ENCODE data around the gene PSMA2. TPM values are rescaled to one million over a fixed set of nuclear protein-coding genes. Genes with fewer than 3 reads are reported as not detected.

PSMA2 gene
- total RNA-seq, 3 donors from 2014 or later: 52.1 to 69.9 (median 60.2) TPM

DNA sequence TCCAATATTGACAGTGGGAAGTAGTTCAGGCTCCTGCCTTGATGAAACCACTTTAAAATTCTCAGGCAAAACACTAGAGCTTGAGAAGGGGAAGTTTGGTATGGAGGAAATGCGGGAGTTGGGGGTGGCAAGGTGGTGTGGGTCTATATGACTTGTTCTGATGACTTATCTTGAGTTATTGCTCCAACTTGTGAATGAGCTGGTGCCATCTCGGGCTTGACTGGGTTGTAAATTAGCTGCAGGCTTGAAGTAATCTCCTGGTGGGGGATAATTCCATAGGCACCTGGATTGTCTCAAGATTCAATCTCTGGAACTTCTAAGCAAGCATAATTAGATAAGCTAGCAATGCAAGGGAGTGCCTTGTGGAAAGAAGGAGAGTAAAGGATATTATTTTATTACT is 29.2 kb upstream of the PSMA2 start:
- Histone ChIP-seq H3K36me3 (no peaks in the 10 kb centered on the region), H3K4me3 (no peak overlapping the region), H3K4me1 (no peaks in the 10 kb centered on the region), H3K27ac (no peak overlapping the region), H3K27me3 (no peaks in the 10 kb centered on the region), H3K9me3 (peaks cover 0 to 4% of the 10 kb centered on the region in 2 donors)
- no peak for DNase-seq (ENCODE audit: low spot score in 2 of 2)
- intact Hi-C loops (cut with DNase I; ENCODE audit: low total_unique reads): no loop called here
- TF ChIP-seq, protein P1, sequence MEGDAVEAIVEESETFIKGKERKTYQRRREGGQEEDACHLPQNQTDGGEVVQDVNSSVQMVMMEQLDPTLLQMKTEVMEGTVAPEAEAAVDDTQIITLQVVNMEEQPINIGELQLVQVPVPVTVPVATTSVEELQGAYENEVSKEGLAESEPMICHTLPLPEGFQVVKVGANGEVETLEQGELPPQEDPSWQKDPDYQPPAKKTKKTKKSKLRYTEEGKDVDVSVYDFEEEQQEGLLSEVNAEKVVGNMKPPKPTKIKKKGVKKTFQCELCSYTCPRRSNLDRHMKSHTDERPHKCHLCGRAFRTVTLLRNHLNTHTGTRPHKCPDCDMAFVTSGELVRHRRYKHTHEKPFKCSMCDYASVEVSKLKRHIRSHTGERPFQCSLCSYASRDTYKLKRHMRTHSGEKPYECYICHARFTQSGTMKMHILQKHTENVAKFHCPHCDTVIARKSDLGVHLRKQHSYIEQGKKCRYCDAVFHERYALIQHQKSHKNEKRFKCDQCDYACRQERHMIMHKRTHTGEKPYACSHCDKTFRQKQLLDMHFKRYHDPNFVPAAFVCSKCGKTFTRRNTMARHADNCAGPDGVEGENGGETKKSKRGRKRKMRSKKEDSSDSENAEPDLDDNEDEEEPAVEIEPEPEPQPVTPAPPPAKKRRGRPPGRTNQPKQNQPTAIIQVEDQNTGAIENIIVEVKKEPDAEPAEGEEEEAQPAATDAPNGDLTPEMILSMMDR (IDR thresholded peaks at IDR 0.05): no peak
- TF ChIP-seq POLR2AphosphoS5 (IDR thresholded peaks at IDR 0.05) (no peak), POLR2A (IDR thresholded peaks at IDR 0.05) (no peak)

DNA sequence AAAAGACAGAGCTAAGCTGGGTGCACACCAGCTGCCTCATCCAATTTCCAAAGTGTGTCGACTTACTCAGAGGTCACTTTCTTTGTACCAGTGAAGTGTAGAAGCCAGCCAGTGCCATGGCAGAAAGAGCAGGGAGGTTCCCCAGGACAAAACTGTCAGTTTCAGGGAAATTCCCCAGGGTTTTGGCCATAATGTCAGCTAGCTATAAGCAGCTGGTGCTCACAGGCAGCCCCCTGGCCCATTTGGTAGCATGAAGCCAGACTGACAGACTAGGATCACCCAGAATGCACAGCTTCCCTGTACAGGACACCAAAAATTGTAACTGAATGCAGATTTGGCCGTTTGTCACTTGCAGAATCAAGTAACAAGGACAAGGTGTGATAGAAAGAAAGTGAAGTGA is 28.8 kb upstream of the PSMA2 start:
- Histone ChIP-seq H3K27ac (no peak overlapping the region), H3K4me1 (no peaks in the 10 kb centered on the region), H3K36me3 (no peaks in the 10 kb centered on the region), H3K27me3 (no peaks in the 10 kb centered on the region), H3K4me3 (no peak overlapping the region), H3K9me3 (peaks cover 0 to 4% of the 10 kb centered on the region in 2 donors)
- no peak for DNase-seq (ENCODE audit: low spot score in 2 of 2)
- intact Hi-C loops (cut with DNase I; ENCODE audit: low total_unique reads): no loop called here
- TF ChIP-seq, protein P1 (IDR thresholded peaks at IDR 0.05): no peak
- TF ChIP-seq POLR2AphosphoS5 (IDR thresholded peaks at IDR 0.05) (no peak), POLR2A (IDR thresholded peaks at IDR 0.05) (no peak)

DNA sequence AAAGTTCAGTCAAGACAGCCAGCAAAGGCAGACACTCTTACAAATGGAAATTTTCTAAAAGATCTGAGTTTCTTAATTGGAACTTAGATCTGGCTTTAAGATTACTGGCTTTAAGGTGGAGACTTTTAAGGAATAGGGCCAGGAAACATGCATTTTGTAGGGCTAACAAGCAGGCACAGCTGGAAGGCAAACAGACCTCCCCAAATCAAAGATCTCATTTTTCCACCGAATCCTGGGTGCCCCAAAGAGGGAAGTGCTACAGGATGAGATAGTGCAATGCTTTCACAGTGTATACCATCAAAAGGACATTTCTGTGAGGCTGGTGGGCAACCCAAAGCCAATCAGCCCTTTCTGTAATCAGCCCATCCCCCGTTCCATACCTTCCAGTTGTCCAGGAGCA is 27.6 kb upstream of the PSMA2 start:
- intact Hi-C loops (cut with DNase I; ENCODE audit: low total_unique reads): no loop called here
- no peaks in the 10 kb centered on the region for H3K4me1 ChIP-seq
- TF ChIP-seq, protein P1 (IDR thresholded peaks at IDR 0.05): no peak
- TF ChIP-seq POLR2A (IDR thresholded peaks at IDR 0.05) (no peak), POLR2AphosphoS5 (IDR thresholded peaks at IDR 0.05) (no peak)
- H3K36me3 ChIP-seq: no peaks in the 10 kb centered on the region
- H3K27ac ChIP-seq: no peak overlapping the region
- H3K4me3 ChIP-seq: no peak overlapping the region
- no peaks in the 10 kb centered on the region for H3K27me3 ChIP-seq
- peaks cover 0 to 4% of the 10 kb centered on the region in 2 donors for H3K9me3 ChIP-seq
- DNase-seq (ENCODE audit: low spot score in 2 of 2): no peak

DNA sequence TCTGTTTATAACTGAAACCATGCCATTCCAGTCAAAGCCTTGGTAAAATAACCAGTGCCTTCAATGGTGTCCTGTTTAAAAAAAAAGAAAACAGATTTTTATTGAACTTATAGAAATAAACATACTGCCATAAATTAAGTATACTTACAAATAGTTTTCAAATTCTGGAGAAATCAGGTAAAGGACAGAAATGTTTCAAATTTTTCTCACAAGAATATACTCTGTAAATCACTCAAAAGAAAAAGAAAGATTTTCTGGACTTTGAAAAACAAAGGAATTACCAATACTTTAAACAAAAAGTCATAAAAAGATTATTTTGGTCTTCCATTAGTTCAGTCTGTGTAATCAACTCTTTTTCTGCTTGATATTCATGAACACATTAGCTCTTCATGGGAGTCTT is 24.1 kb upstream of the PSMA2 start:
- Histone ChIP-seq H3K27me3 (no peaks in the 10 kb centered on the region), H3K9me3 (peaks cover 0 to 4% of the 10 kb centered on the region in 2 donors), H3K4me1 (no peaks in the 10 kb centered on the region), H3K4me3 (no peak overlapping the region), H3K27ac (no peak overlapping the region), H3K36me3 (no peaks in the 10 kb centered on the region)
- intact Hi-C loops (cut with DNase I; ENCODE audit: low total_unique reads): no loop called here
- no peak for DNase-seq (ENCODE audit: low spot score in 2 of 2)
- TF ChIP-seq POLR2AphosphoS5 (IDR thresholded peaks at IDR 0.05): no peak
- no peak for TF ChIP-seq POLR2A (IDR thresholded peaks at IDR 0.05)

DNA sequence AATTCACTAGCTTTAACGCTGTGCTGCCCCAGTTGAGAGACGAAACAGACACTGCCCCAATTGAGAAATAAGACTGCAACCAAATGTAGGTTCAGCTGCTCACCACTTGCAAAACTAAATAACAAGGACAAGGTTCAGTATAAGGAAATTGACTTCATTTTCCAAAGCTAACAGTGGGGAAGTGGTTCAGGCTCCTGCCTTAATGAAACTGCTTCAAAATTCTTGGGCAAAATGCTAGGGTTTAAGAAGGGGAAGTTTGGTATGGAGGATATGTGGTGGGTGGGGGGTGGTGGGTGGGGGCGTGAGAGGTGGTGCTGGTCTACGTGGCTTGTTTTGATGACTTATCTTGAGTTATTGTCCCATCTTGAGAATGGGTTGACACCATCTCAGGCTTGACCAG is 22.0 kb upstream of the PSMA2 start:
- TF ChIP-seq POLR2A (IDR thresholded peaks at IDR 0.05): no peak
- no peak for TF ChIP-seq POLR2AphosphoS5 (IDR thresholded peaks at IDR 0.05)
- TF ChIP-seq, protein P1 (IDR thresholded peaks at IDR 0.05): no peak
- Histone ChIP-seq H3K36me3 (no peaks in the 10 kb centered on the region), H3K27ac (no peak overlapping the region), H3K27me3 (no peaks in the 10 kb centered on the region), H3K4me3 (no peak overlapping the region), H3K9me3 (peaks cover 0 to 4% of the 10 kb centered on the region in 2 donors), H3K4me1 (no peaks in the 10 kb centered on the region)
- DNase-seq (ENCODE audit: low spot score in 2 of 2): no peak
- intact Hi-C loops (cut with DNase I; ENCODE audit: low total_unique reads): no loop called here

DNA sequence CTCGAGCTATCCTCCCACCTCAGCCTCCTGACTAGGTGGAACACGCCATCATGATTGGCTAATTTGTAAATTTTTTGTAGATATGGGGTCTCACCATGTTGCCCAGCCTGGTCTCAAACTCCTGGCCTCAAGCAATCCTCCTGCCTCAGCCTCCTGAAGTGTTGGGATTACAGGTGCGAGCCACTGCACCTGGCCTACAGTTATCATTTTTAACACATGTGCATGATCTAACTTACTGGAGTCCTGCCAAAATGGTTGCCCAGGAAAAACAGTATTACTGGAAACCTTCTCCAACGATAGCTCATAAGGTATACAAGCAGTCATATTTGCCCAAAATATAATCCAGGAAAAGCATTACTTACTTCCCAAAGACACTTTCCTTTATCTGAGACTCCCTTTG is 20.4 kb upstream of the PSMA2 start:
- Histone ChIP-seq H3K9me3 (peaks cover 0 to 4% of the 10 kb centered on the region in 2 donors), H3K27me3 (no peaks in the 10 kb centered on the region), H3K36me3 (no peaks in the 10 kb centered on the region), H3K4me3 (no peak overlapping the region), H3K4me1 (no peaks in the 10 kb centered on the region), H3K27ac (no peak overlapping the region)
- DNase-seq (ENCODE audit: low spot score in 2 of 2): no peak
- TF ChIP-seq POLR2AphosphoS5 (IDR thresholded peaks at IDR 0.05): no peak
- TF ChIP-seq, protein P1 (IDR thresholded peaks at IDR 0.05): no peak
- intact Hi-C loops (cut with DNase I; ENCODE audit: low total_unique reads): no loop called here

Measured in breast epithelium (tissue), 4 donors.